T follicular helper cell (primary cell): ENCODE measurements around the gene BUB3.
"Not testable (repeated sequence)": the region's sequence is repeated elsewhere in the genome, so short reads cannot be mapped to it uniquely, and the experiment has no call there.

ENCODE experiments used
- DNase-seq: peaks from one replicate; pipeline ENCODE4 v3.0.0-alpha.2; 2020; ENCODE audit warnings: low read depth

BUB3 gene

GRCh38 chr10:123154711-123155505, 706 bp downstream of the BUB3 start:
- no peak for DNase-seq

- no peak for DNase-seq
Observed at GRCh38 chr10:123156078-123156477, 1.9 kb downstream of the BUB3 start.

DNA sequence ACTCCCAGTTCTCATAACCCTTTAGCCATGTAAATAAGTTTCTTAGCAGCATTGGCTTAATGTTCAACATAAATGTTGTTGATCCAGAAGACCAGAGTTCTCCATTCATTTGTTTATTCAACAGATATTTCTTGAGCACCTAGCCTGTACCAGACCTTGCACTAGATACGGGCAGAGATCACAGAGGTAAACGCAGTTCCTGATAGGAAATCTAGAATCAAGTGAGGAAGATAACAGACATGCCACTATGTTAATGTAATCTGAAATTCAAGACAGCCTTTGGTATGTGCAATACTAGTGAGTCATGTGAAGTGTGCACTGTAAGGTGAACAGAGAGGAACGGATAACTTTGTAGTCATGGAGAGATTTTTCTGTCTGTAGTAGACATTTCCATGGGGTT, 3.0 kb downstream of the BUB3 start:
- DNase-seq = no peak

DNA sequence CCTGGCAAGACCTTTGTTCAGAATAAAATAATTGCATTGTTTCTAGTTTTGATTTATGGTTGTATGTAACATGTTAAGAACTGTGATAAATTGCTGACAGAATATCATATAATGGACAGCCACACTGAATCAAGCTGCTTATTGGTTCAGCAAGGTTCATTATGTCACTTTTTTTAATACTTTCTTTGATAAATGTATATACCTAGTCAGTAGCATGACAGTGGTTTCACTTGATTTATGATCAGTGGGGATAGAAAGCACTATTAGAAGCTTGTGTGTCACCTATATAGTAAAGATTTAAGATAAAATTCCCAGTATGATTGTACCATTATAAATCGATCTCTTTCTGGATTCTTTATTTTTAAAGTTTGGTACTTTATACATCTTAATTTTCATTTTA, 4.5 kb downstream of the BUB3 start:
- DNase-seq = no peak

GRCh38 chr10:123160311-123160980, 6.2 kb downstream of the BUB3 start:
- DNase-seq = no peak

- DNase-seq = no peak
Observed at GRCh38 chr10:123164319-123164718, 10.1 kb downstream of the BUB3 start.

- no peak for DNase-seq
Observed at GRCh38 chr10:123165445-123166072, 11.4 kb downstream of the BUB3 start.

GRCh38 chr10:123166618-123167017, 12.4 kb downstream of the BUB3 start:
- no peak for DNase-seq

DNA sequence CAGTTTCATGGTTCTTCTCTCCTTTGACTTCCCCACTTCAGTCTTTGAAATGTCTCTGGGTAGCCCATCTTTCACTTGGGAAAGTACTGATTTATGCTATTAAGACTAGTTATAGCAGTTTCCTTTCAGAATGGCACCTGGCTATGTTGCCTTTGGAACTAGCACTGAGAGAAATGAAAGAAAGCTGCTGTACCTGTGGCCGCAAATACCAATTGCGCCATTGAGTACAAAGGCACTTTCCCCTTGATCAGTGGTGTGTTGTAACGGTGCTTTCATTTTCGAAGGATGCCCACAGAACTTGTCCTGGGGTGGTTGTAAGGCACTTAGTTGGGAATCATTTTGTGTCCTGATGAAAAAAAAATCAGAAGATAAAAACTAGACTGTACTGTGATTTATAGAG, 16.8 kb downstream of the BUB3 start:
- DNase-seq = no peak

DNA sequence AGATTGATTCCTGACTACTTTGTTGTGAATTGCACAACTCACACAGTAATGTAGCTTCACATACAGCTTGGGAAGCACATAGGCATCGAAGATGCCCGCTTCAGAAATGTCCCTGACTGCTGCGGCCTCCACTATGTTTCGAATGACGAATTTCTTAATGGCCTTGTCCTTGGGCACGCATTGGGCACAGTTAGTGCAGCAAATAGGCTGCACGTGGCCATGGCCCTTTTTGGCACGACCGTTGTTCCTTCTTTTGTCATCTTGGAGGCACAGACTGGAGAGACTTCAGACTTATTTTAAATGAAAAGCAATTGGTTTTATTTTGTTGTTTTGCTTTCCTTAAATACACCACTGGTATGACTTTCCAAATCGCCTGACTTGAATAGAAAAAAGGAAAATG, 17.4 kb downstream of the BUB3 start:
- not testable (repeated sequence) for DNase-seq

DNA sequence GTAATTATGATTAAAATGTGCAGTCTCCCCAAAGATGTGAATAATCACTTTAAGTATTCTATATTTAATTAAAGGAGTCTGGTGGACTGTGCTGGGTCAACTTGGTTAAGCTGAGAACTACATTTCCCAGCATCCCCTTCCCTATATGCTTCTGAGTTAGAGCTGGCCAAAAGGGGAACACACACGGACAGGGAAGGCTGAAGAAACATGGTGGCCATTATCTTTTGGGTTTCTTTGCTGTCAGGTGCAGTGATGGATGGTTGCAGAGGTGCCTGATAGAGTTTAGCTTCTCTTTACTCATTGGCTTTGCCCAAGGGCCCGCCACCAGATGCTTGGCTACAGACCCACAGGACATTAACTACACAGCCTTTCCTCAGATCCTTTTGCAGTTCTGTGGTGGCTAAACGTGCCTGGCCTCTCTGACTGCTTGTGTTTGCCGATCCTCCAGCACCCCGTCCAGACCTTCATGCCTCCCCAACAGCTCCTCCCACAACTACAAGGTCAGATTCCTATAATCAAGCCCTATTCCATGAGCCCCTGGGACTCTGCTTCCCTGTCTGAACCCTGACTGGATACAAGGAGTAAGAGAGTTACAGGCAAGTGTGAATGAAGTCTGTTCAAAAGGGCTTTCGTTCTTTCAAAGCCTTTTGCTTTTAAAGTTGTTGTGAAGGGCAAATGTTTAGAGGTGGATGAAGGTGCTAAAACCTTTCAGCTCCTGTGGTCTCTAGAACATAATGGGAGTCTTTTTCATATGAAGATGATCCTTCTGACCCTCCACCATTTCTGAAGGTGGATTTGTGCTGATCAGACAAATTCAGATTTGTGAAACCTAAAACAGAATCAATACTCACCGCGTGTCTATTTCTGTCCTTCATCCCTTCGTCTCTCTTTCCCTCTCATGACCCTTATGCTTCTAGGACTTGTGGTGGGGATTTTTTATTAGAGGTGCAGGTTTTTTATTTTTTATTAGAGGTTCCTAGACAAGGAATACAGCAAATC, 21.5 kb downstream of the BUB3 start:
- DNase-seq = no peak

GRCh38 chr10:123178390-123178789, 24.2 kb downstream of the BUB3 start:
- not testable (repeated sequence) for DNase-seq

DNA sequence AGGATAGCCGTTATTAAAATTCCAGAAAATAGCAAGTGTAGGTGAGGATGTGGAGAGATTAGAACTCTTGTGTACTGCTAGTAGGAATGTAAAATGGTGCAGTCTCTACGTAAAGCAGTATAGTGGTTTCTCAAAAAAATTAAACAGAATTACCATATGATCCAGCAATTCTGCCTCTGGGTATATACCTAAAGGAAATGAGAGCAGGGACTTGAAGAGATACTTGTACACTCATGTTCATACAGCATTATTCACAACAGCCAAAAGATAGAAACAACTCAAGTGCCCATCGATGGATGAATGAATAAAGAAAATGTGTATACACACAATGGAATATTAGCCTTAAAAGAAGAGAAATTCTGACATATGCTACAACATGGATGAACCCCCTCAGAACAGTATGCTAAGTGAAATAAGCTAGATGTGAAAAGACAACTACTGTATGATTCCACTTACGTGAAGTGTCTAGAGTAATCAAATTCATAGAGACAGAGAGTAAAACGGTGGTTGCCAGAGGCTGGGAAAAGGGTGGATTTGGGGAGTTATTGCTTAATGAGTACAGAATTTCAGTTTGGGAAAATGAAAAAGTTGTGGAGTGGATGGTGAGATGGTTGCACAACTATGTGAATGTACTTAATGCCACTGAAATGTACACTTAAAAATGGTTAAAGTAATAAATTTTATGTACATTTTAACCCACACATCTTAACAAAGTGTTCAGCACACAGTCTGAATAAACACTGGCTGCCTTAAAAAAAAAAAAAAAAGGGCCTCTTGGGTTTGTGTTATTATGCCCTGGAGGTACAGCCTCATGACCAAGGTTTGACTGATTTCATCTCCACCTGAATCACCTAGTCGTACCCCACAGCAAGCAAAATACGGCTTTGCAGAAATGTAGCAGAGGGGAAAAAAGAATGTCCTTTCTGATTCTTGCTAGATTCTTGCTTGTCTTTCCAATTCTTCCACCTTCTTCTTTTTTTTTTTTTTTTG, 26.2 kb downstream of the BUB3 start:
- no peak for DNase-seq

DNA sequence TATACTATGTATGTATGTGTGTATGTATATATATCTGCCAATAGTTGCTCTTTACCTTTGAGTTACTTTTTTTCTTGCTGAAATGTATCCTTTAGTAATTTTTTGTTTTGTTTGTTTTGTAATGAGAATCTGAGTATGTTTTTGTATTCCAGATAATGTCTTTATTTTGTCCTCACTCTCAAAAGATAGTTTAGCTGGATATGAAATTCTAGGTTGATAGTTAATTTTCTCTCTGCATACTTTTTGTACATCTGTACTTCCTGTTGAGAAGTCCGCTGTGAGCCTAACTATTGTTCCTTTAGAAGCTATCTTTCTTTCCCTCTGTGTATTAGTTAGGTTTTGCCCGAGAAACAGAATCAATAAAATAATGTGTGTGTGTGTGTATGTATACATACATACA, 29.5 kb downstream of the BUB3 start:
- no peak for DNase-seq

DNA sequence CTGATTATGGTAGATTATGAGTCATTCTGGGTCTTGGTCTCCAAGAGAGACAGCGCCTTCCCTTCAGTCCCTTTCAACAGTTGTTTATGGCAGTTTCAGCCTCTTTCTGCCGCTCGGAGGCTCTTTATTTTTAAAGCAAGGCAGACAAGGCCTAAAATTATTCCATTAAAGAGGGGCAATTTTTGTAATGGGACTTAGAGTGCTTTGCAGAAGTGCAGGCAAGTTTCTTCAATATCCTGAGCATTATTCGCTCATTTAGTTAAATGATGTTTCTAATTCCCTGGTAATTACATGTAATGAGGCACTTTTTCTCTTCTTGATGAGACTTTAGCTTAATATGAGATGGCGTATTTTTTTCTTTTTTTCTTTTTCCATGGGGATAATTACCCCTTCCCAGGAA, 33.6 kb downstream of the BUB3 start:
- DNase-seq = no peak

DNA sequence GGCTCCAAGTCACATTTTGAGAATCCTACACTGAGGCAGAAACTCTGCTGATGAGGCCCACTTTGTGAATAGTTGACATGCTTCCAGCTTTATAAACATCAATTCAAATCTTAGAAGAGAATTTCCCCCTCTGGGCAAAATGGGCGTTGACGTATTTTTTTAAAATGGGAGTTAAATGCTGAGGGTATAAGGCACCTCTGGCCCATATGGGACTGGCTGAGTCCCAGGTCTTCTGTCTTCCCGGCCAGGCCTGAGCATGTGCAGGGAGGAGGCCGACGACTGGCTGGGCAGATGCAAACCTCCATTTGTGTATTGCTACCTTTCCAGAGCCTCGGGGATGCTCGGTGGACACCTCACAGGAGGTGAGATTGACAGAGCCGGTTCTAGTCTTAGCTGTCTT, 37.7 kb downstream of the BUB3 start:
- no peak for DNase-seq

- DNase-seq = no peak
Observed at GRCh38 chr10:123194056-123194455, 39.9 kb downstream of the BUB3 start.

- no peak for DNase-seq
Observed at GRCh38 chr10:123200531-123200930, 46.3 kb downstream of the BUB3 start.

DNA sequence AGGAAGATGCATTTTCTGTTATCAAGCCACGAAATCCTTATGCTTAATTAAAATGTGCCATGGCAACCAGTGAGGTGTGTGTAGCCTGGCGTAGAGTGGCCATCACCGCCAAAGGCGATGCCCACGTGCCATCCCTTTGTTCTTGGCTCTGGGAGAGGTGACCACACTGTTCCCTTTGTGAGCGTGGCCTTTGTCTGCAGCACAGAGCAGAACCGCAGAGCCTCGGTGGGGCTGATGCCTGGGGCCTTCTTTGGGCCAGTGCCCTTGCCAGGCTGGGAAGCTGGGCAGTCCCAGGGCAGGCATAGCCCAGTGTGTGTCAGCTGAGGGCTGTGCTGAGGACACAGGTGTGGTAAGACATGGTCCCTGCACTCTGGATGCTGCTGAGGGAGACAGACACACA, 48.3 kb downstream of the BUB3 start:
- no peak for DNase-seq

- DNase-seq = no peak
Observed at GRCh38 chr10:123203393-123204126, 49.4 kb downstream of the BUB3 start.
